SU-DHL-6 (cell line): ENCODE results near the gene NANS.

Experiments
- H2AFZ ChIP-seq: fragments of 200-600 bp; sonication (generic); 2 replicates; pipeline ENCODE4 v1.6.1; 2014; ENCODE audit warnings: low read depth, mild to moderate bottlenecking, moderate library complexity, mixed read lengths, antibody characterized with exemption, low read length; ENCODE audit not compliant: severe bottlenecking
- H3F3A ChIP-seq: fragments of 200-600 bp; shearing (Covaris generic); 2 replicates; pipeline ENCODE4 v1.6.0; 2016; ENCODE audit warnings: antibody characterized with exemption, mild to moderate bottlenecking; ENCODE audit not compliant: insufficient read depth
- H3K27ac ChIP-seq: fragments of 200-600 bp; sonication (generic); 2 replicates; pipeline ENCODE4 v1.5.1; 2016; ENCODE audit warnings: low read depth, mild to moderate bottlenecking, low read length, moderate library complexity, mixed read lengths
- H3K27me3 ChIP-seq: fragments of 200-600 bp; sonication (generic), shearing (Covaris generic); 2 replicates; pipeline ENCODE4 v1.6.0; 2014; ENCODE audit warnings: mild to moderate bottlenecking, low read length
- H3K36me3 ChIP-seq: fragments of 200-600 bp; sonication (generic); 2 replicates; pipeline ENCODE4 v1.6.1; 2014; ENCODE audit warnings: mild to moderate bottlenecking, low read length, mixed read lengths
- H3K4me2 ChIP-seq: fragments of 300-600, 200-600 bp; shearing (Covaris generic), sonication (generic); 2 replicates; pipeline ENCODE4 v1.6.0; 2014; ENCODE audit warnings: low read length, low read depth, mild to moderate bottlenecking; ENCODE audit not compliant: poor library complexity, severe bottlenecking
- H3K4me3 ChIP-seq: fragments of 200-600 bp; sonication (generic); 2 replicates; pipeline ENCODE4 v1.5.1; 2014; ENCODE audit warnings: antibody characterized with exemption, low read length, mild to moderate bottlenecking, mixed read lengths; ENCODE audit not compliant: insufficient read depth, poor library complexity, severe bottlenecking
- H3K79me2 ChIP-seq: fragments of 200-600 bp; sonication (generic); 2 replicates; pipeline ENCODE4 v1.6.1; 2014; ENCODE audit warnings: mild to moderate bottlenecking, low read length, moderate library complexity; ENCODE audit not compliant: insufficient read depth
- H3K9ac ChIP-seq: fragments of 200-600 bp; sonication (generic); 2 replicates; pipeline ENCODE4 v1.7.0; 2014; ENCODE audit warnings: mild to moderate bottlenecking, low read length
- H3K9me2 ChIP-seq: fragments of 200-600 bp; sonication (generic); replicated peaks from 2 replicates; pipeline ENCODE4 v1.6.1; 2014; ENCODE audit warnings: low read length; ENCODE audit not compliant: insufficient read depth
- H3K9me3 ChIP-seq: fragments of 200-600 bp; sonication (generic); 2 replicates; pipeline ENCODE4 v1.6.1; 2014; ENCODE audit warnings: low read length, mixed read lengths; ENCODE audit not compliant: insufficient read depth
- H4K20me1 ChIP-seq: fragments of 200-600 bp; sonication (generic); 2 replicates; pipeline ENCODE4 v1.6.1; 2014; ENCODE audit warnings: low read depth, mild to moderate bottlenecking, antibody characterized with exemption, low read length, moderate library complexity, mixed read lengths
- EZH2phosphoT487 ChIP-seq: fragments of 200-600 bp; sonication (generic), shearing (Covaris generic); conservative IDR thresholded peaks from 2 replicates; pipeline ENCODE4 v1.6.1; 2018; ENCODE audit warnings: mild to moderate bottlenecking, antibody characterized with exemption, low read length, moderate library complexity, mixed read lengths
- TF ChIP-seq, protein P1 (sequence below): fragments of 200-600 bp; sonication (generic); IDR thresholded peaks from one replicate; pipeline ENCODE4 v1.5.1; 2017; ENCODE audit warnings: antibody characterized with exemption, mild to moderate bottlenecking, low read length, moderate library complexity; ENCODE audit not compliant: insufficient read depth, poor library complexity, severe bottlenecking

The NANS gene

DNA sequence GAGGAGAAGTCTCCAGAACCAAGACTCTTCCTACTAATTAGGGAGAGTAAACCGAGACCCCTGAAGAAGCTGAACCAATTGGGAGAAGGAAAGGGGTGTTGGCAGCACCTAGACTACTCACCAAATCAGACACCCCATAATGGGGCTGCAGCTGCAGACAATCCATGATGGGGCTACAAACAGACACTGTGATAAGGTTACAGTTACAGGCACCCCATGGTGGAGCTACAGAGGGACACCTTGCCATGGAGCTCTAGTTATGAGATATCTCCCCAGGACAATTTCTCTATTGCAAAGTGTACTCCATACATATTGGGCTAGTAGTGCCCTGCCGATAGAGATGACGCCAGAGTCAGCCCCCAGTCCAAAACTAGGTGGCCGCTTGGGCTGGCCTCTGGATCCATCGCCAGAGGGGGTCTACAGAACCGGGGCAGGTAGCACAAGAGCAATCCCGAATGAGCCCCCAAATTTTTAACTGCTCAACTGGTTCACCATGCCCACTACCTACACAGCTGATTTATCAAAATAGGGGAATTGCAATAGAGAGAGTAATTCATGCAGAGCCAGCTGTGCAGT is 2.1 kb upstream of the NANS start:
- no peak overlapping the region for H3K4me3 ChIP-seq
- H3K36me3 ChIP-seq, result no peaks in the 10 kb centered on the region; the same call in 1 of the 2 replicates
- no peaks in the 10 kb centered on the region for H3K9me2 ChIP-seq
- no peak overlapping the region for H2AFZ ChIP-seq
- no peaks in the 10 kb centered on the region for H3K9me3 ChIP-seq
- no peak overlapping the region for H3K27ac ChIP-seq
- peaks cover 24% of the 10 kb centered on the region for H3K79me2 ChIP-seq
- H4K20me1 ChIP-seq, result no peaks in the 10 kb centered on the region
- H3K9ac ChIP-seq, result no peak overlapping the region
- H3F3A ChIP-seq, result 0 out of 2 replicates have a peak, but pooled peaks cover 3% of the 10 kb centered on the region
- H3K27me3 ChIP-seq, result no peaks in the 10 kb centered on the region
- H3K4me2 ChIP-seq, result no peak overlapping the region
- TF ChIP-seq, protein P1, sequence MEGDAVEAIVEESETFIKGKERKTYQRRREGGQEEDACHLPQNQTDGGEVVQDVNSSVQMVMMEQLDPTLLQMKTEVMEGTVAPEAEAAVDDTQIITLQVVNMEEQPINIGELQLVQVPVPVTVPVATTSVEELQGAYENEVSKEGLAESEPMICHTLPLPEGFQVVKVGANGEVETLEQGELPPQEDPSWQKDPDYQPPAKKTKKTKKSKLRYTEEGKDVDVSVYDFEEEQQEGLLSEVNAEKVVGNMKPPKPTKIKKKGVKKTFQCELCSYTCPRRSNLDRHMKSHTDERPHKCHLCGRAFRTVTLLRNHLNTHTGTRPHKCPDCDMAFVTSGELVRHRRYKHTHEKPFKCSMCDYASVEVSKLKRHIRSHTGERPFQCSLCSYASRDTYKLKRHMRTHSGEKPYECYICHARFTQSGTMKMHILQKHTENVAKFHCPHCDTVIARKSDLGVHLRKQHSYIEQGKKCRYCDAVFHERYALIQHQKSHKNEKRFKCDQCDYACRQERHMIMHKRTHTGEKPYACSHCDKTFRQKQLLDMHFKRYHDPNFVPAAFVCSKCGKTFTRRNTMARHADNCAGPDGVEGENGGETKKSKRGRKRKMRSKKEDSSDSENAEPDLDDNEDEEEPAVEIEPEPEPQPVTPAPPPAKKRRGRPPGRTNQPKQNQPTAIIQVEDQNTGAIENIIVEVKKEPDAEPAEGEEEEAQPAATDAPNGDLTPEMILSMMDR, result no peak
- TF ChIP-seq EZH2phosphoT487, result no peak

DNA sequence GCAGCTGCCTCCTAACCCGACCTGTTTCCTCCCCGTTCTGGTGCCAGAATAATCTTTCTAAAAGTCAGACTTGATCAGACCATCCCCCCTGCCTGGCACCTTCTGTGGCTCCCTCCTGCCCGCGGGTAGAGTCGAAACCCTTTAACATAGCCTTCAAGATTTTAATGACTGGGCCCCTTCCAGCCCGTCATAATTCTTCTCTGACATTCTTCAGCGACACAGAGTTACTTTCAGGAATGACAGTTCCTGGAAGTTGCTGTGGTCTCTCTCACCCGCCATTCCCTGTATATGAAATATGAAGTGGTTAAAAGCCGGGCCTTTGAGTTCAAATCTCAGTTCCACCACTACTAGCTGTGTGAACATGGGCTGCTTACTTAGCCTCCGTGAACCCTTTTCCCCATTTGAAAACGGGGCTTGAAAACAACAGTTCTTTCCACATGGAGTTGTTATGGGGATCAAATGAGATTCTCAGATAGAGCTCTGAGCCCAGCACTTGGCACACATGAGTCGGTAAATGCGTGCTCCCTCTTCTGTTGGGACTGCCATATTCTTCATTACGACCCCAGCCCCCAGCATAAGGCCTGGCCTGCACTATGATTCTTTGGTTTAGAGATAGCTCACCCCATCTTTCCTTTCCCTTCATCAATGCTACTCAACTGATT is 737 bp downstream of the NANS start:
- H3K36me3 ChIP-seq, result peaks cover under 1% of the 10 kb centered on the region; the same call in 1 of the 2 replicates
- H3K27ac ChIP-seq, result 0 out of 2 replicates have a peak overlapping the region, but pooled peaks have one; percentile 11

DNA sequence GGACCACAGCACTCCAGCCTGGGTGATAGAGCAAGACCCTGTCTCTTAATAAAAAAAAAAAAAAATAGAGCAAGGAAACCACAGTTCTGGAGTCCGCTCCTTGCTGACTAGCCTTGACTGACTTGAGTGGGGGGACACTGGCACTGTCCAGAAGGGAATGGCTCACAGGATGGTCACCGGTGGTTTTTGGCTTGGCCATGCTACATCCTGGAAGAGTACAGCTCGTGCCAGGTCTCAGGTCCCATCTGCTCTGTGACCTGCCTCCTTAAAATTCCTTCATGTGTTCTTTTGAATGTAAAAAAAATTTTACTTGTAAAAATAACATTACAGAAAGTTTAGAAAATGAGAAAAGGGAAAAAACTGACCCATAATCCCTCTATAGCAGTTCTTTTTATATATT is 5.6 kb downstream of the NANS start:
- Histone ChIP-seq H3K9me3 (no peaks in the 10 kb centered on the region), H4K20me1 (no peaks in the 10 kb centered on the region), H3K4me3 (no peak overlapping the region), H3K36me3 (peaks cover 3% of the 10 kb centered on the region; the same call in 1 of the 2 replicates), H3K9ac (no peak overlapping the region), H3K9me2 (no peaks in the 10 kb centered on the region), H3K79me2 (peaks cover 20% of the 10 kb centered on the region), H3F3A (no peaks in the 10 kb centered on the region), H2AFZ (no peak overlapping the region), H3K27me3 (no peaks in the 10 kb centered on the region), H3K4me2 (no peak overlapping the region), H3K27ac (no peak overlapping the region)
- TF ChIP-seq, protein P1, result no peak
- TF ChIP-seq EZH2phosphoT487, result no peak

More for the DNA sequence above, 737 bp downstream of the NANS start:
- Histone ChIP-seq H3K9me3 (no peaks in the 10 kb centered on the region), H3K79me2 (peaks cover 19% of the 10 kb centered on the region), H3K4me2 (peak overlapping the region; percentile 65), H3K9ac (peak overlapping the region; percentile 70), H4K20me1 (no peaks in the 10 kb centered on the region), H3K27me3 (no peaks in the 10 kb centered on the region), H3K4me3 (peak overlapping the region; percentile 81), H3K9me2 (no peaks in the 10 kb centered on the region), H3F3A (no peaks in the 10 kb centered on the region), H2AFZ (peak overlapping the region; percentile 63)
- TF ChIP-seq, protein P1, result no peak
- no peak for TF ChIP-seq EZH2phosphoT487
